ENCODE data around the gene DUS2. TPM values are rescaled to one million over a fixed set of nuclear protein-coding genes. Genes with fewer than 3 reads are reported as not detected.
"Not testable (repeated sequence)": the region's sequence is repeated elsewhere in the genome, so short reads cannot be mapped to it uniquely, and the experiment has no call there.

The DUS2 gene
- total and polyA plus RNA-seq, 11 donors = 3.8 to 11.5 (median 7.2) TPM

- Histone ChIP-seq H3K36me3 (no peaks in the 10 kb centered on the region), H3K4me1 (peaks cover 0 to 47% (median under 1%) of the 10 kb centered on the region in 12 donors), H3K27me3 (no peaks in the 10 kb centered on the region), H3K27ac (peak overlapping the region in 5 of 12 donors; percentile 19 to 94 (median 34)), H3K9me3 (no peaks in the 10 kb centered on the region), H3K4me3 (no peak overlapping the region)
- ATAC-seq (peak; percentile 20 to 90 (median 66)), DNase-seq (peak in 4 of 5 donors; percentile 33 to 59 (median 45))
- intact Hi-C loops (cut with DNase I) = no loop called here
- 46 to 57% (median 49%) methylated on average over 6 of the region's 6 CpGs for WGBS, 4 donors
- no peak for TF ChIP-seq CTCF (IDR thresholded peaks at IDR 0.05)
Observed at GRCh38 chr16:68005786-68006286, 17.2 kb upstream of the DUS2 start.

- DNase-seq (no peak), ATAC-seq (no peak)
- Histone ChIP-seq H3K36me3 (no peaks in the 10 kb centered on the region), H3K27me3 (no peaks in the 10 kb centered on the region), H3K27ac (no peak overlapping the region), H3K4me1 (peaks cover 0 to 49% (median 0%) of the 10 kb centered on the region in 12 donors), H3K9me3 (no peaks in the 10 kb centered on the region), H3K4me3 (no peak overlapping the region)
- intact Hi-C loops (cut with DNase I) = no loop called here
- TF ChIP-seq CTCF (IDR thresholded peaks at IDR 0.05) (no peak), POLR2A (IDR thresholded peaks at IDR 0.05) (no peak)
- WGBS, 4 donors = 61 to 64% (median 63%) methylated on average over 9 of the region's 9 CpGs
Observed at GRCh38 chr16:68009157-68009735, 13.8 kb upstream of the DUS2 start.

- intact Hi-C loops (cut with DNase I); H3K27me3 ChIP-seq; DNase-seq; H3K4me3 ChIP-seq; ATAC-seq; H3K36me3 ChIP-seq; H3K9me3 ChIP-seq; H3K27ac ChIP-seq: not testable (repeated sequence)
- 74 to 82% (median 79%) methylated on average over 4 of the region's 4 CpGs for WGBS, 4 donors
- peaks cover 0 to 45% (median 0%) of the 10 kb centered on the region in 12 donors for H3K4me1 ChIP-seq
Observed at GRCh38 chr16:68009872-68010271, 13.2 kb upstream of the DUS2 start.

- TF ChIP-seq CTCF (IDR thresholded peaks at IDR 0.05) = no peak
- TF ChIP-seq POLR2A (IDR thresholded peaks at IDR 0.05) = no peak
- intact Hi-C loops (cut with DNase I) = no loop called here
- Histone ChIP-seq H3K9me3 (no peaks in the 10 kb centered on the region), H3K36me3 (no peaks in the 10 kb centered on the region), H3K27me3 (no peaks in the 10 kb centered on the region), H3K27ac (peak overlapping the region in 2 of 12 donors; percentile 41 to 46), H3K4me1 (peaks cover 0 to 17% (median 0%) of the 10 kb centered on the region in 12 donors), H3K4me3 (no peak overlapping the region)
- DNase-seq = no peak
- 25 to 75% (median 60%) methylated on average over 1 of the region's 1 CpG for WGBS, 4 donors
- peak in 1 of 4 donors; percentile 58 for ATAC-seq
Observed at GRCh38 chr16:68013440-68013839, 9.6 kb upstream of the DUS2 start.

GRCh38 chr16:68015681-68016080 lies 7.4 kb upstream of the DUS2 start, which contains the start of gene DPEP2NB:
Gene DPEP2NB (minus strand): TSS chr16:68015911. CDS start chr16:68015770, 141 bp downstream.
- no peak for ATAC-seq
- Histone ChIP-seq H3K4me1 (peaks cover 0 to 15% (median 0%) of the 10 kb centered on the region in 12 donors), H3K27me3 (no peaks in the 10 kb centered on the region), H3K36me3 (no peaks in the 10 kb centered on the region), H3K27ac (no peak within 1 kb of the TSS), H3K9me3 (no peaks in the 10 kb centered on the region), H3K4me3 (no peak within 1 kb of the TSS)
- 73 to 85% (median 82%) methylated on average over 5 of the region's 5 CpGs for WGBS, 4 donors
- DNase-seq = no peak
- intact Hi-C loops (cut with DNase I) = no loop called here
- TF ChIP-seq CTCF (IDR thresholded peaks at IDR 0.05) (no peak), POLR2A (IDR thresholded peaks at IDR 0.05) (no peak)
